ENCODE data around the gene NDEL1.

NDEL1 gene

DNA sequence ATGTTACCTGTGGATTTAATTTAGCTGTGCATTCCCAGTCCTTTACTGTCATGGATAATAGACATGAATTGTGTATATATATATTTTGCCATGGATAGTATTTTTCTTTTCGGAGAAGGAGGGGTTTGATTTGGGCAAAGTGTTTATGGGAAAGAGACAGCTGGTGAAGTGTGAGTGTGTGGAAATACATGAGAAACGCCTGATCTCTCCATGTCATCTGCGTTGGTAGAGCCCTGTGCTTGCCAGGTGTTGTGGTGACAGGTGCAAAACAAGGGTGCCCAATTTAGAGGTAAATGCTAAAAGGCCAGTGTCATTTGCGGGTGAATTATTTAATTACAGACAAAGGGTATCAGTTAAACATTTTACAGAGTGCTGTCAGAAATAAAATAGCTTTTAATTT, 23.4 kb downstream of the NDEL1 start:
- DNase-seq (ENCODE audit: low read depth), result no peak

DNA sequence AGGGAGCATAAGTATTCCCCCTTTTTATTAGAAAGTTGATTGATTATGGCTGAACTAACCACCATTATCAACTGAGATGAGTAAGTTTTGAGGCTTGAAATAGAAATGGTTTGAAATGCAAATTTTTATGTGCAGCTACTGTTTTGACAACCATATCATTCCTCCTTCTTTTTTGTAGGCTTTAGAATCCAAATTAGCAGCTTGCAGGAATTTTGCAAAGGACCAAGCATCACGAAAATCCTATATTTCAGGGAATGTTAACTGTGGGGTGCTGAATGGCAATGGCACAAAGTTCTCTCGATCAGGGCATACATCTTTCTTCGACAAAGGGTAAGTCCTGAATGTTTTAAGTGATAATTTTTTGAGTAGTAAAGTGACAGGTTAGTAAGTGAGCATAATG, 24.1 kb downstream of the NDEL1 start:
- DNase-seq (ENCODE audit: low read depth), result no peak

DNA sequence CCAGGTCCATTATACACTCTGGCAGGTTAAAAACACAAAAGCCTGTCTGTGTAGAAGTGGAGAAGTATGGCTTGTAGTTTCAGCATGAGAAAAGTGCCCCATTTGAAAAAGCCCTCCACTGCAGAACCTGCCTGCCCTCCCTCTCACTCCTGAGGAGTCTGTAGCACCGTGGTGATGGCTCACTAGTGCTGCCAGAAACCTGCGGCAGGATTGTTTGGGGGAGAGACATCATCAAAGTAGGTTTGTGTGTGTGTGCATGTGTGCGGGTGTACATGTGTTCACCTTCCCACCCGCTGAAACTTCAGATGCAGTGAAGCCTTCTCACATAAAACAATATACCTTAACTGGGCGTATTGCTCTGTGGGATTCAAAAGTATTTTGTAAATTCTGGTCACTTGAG, 26.9 kb downstream of the NDEL1 start:
- no peak for DNase-seq (ENCODE audit: low read depth)

DNA sequence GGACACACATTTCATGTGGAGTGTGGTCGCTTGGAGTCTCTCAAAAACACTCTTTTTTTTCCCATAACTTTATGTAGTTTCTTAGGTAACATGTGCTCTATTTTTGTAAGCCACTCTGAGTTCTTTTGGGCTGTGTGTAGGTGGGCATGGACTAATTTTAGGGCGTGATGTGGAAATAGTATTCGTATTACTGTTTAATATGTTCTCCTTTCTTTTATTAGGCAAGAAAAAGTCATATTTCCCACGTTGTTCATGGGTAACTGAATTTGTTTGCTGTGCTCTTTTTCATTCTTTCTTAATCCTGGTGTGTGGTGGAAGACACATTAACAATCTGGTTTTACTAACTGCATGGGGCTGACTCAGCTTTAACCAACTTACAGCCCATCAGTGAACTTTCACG, 27.4 kb downstream of the NDEL1 start:
- DNase-seq (ENCODE audit: low read depth), result no peak

DNA sequence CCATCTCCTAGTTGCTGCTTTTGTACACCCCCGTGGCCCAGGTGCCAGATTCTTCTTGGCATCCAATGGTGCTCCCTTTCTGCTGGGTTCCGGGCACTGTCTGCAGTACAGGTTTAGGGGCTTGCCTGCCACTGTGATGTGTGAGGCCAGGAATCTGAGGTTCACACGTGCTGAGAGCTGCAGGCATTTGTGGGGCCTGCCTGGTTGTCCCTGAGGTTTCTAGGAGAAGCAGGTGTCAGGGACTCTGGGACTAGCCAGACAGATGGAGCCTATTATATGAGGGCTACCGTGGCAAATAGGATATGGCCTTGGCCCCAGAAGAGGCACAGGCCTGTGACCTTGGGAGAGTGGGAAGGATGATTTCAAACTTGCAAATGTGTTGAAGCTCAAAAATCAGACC, 29.3 kb downstream of the NDEL1 start:
- DNase-seq (ENCODE audit: low read depth), result no peak

DNA sequence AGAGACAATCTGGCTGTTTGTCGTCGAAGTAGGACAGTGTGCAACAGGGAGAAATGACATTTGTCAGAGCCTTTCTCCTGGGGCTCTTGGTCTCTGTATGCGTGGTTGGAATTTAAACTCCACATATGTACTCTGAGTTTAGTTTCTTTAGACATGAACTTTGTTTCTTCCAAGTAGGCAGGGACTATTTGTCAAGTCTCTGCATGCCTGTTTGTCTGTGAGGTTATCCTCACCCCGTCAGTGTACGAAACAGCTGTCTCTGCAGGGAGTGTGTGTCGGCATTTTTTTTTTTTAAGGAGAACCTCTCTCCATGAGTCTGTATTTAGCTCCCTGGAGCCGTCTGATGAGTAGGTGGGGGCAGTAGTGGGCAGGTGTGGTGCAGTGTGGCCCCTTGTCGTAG, 29.7 kb downstream of the NDEL1 start:
- DNase-seq (ENCODE audit: low read depth), result no peak

DNA sequence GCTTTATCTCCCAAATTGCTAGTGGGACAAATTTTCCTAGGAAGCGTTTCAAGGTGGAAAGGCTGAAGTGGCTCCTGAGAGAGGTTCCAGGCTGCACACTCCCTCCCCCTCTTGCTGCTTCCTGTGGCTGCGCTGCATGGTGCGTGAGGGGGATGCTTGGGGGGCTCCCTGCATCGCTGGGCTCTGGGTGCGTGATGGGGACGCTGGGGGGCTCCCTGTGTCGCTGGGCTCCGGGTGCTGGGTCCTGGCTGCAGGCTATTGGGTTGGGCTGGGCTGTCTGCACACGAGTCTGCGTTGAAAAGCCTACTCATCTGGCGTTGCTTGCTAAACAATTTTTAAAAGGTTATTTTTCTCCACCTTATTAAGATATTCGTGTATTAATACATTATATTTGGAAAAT, 30.1 kb downstream of the NDEL1 start:
- DNase-seq (ENCODE audit: low read depth), result no peak

DNA sequence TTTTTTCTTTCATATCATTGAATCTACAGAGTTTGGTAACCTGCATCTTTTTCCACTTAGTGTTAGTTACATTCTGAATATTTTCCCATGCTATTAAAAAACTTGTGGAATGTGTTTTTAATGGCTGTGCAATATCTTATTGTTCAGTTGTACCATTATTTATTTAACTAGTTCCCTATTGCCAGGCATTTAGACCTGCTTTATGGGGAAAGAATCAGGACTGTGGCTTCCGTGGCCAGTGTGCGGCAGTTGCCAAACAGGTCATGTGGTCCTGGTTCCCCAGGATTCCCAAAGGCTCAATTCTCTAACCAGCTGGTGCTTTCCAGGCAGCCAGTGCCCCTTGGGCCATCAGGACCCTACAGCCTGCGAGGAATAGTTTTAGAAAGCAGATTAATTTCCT, 30.8 kb downstream of the NDEL1 start:
- no peak for DNase-seq (ENCODE audit: low read depth)

DNA sequence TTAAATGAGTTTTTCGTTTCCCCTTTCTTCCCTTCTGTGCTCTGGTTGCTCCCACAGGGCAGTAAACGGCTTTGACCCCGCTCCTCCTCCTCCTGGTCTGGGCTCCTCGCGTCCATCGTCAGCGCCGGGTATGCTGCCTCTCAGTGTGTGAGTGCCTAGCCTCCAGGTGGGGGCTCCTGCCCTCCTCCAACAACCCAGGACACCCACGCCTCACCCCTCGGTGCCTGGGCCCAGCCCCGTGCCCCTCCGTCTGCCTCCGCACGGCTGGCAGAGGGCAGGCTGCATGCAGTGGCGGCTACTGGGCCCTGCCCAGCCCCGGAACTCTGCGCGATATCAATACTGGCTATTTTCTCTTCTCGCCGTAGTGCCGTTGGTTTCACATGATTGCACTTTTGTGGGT, 31.2 kb downstream of the NDEL1 start:
- DNase-seq (ENCODE audit: low read depth), result no peak

DNA sequence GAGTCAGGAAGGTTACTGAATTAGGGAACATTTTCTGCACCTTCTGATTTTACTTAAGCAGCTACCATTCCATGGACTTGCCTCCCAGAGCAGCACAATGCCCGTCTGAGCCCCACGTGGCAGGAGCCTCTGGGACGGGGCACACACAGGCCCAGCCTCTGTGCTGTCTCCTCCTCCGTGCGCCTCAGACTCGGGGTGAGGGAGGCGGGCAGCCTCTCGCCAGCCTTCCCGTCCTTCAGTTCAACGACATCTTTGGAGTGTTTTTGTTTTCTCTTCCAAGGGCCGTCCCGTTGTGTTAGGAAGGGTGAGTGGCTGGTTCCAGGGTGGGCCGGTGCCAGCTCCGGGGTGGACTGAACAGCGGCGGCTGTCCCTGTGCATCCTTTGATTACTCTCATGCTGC, 31.8 kb downstream of the NDEL1 start:
- no peak for DNase-seq (ENCODE audit: low read depth)

DNA sequence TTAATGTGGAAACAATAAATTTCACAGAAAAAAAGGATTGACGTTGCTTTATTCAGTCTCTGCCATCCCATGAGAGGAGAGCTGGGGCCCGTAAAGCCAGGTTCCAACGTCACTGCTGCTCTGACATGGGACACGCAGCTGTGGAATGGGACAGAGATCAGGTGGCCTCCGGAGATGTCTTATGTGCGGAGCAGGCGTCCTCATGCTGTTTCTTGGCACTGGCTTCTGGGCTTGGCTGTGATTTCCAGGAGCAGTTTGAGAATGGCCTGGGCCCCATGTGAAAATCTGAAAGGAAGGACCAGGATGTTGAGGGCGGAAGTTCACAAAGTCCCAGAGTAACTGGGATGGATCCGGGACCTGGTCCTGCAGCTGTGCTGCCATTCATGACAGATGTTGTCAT, 32.4 kb downstream of the NDEL1 start:
- no peak for DNase-seq (ENCODE audit: low read depth)

DNA sequence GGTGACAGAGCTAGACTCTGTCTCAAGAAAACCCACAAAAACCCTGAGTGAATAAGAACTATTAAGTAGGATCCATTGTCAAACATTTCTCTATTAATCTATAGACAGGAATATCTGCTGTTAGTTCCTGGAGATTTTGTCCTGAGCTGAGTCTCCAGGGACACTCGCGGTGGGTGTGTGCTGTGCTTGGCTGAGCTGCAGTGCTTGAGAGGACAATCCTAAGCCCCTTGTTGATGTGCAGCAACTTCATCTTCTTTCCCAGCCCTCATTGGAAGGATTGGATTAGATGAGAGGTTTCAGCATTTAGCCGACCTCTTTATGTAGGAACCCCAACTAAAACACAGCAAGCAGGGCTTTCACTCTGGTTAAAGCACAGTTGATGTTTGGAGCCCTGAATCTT, 33.3 kb downstream of the NDEL1 start:
- no peak for DNase-seq (ENCODE audit: low read depth)

DNA sequence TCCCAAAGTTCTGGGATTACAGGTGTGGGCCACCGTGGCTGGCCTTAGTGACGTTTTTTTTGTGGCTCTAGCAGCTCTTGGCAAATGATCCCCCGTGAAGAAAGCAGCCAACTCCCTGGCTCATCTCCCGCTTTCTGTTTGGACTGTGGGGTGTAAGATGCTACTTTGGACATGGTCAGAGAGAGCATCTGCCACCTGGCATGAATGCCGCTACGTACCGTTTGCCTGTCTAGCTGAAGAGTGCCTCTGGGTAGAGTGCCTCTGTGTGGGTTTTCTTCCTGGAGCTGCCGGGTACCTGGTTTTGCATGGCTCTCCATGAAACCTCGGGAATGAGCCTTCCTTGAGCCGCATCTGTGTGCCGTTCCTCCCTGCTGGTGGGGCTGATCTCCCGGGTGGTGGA, 34.3 kb downstream of the NDEL1 start:
- no peak for DNase-seq (ENCODE audit: low read depth)

DNA sequence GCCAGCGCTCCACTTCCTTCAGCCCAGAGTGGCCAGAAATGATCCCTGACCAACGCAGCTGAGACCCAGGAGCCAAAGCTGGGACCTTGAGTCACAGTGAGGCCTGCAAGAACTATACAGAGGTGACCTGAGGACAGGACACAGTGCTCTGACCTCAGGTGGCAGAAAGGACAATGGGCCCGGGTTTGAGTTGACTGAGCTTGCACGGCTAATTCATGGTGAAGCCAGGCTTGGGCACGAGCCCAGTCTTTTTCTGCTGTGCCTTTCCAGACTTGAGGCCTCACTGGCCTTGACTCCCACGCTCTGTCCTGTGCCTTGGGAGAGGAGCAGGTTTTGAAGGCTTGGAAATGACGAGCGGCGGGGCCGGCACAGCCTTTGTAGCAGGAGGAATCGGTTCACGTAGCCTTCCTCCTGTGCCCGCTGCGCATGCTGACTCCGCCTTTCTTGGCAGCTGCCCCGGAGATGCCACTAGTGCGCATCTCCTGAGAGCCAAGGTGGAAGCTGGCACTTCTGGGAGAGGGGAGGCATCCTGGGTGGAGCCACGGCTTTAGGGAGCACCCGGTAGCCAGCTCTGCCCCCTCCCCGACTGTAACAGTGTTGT, 34.9 kb downstream of the NDEL1 start:
- no peak for DNase-seq (ENCODE audit: low read depth)

DNA sequence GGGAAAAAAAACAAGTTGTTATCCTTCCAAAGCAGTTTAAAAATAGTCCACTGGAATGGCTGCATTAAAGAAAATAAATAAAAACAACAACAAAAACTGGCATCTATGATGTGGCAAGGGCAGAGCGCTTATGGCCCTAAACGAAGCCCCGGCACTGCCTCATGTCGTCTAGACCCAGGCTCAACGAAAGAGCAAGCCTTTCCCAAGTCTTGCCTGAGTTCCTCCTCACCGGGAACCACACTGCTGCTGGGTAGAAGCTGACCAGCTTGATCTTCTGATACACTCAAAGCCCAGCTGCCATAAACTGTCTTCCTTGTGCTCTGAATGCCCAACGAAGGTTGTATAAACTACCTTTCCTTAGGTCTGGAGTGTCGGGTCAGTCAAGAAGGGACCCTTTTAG, 37.0 kb downstream of the NDEL1 start:
- DNase-seq (ENCODE audit: low read depth), result no peak

DNA sequence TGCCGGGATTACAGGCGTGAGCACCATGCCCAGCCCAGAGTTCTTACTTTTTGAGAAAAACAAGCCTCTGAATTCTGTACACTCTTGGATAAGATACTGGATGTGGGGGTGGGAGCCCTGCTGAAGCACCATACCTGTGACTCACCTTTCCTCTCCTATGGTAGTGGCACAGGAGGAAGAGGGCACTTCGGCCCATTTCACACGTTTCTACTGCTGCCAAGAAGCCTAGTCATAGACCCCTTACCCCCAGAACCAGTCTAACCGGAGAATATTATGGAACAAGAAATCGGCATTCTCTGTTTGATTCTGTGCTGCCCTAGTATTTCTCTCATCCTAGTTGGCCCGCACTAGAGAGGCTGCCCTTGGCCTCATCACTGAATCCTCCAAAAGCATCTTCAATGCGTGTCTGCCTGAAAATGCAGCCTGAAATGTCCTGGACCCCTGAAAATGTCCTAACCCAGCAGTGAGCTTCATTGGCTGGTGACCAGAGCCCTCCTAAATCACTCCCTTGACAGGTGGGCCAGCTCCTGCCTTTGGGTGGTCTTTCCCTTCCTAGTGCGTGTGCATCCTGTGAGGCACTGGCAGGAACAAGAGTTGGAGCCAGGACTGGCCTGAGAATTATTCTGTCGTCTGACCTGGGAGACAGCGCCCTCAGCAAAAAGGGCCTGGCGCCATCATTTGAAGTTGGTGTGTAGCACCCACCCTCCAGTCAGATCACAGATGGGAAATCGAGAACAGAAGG, 37.9 kb downstream of the NDEL1 start:
- no peak for DNase-seq (ENCODE audit: low read depth)

DNA sequence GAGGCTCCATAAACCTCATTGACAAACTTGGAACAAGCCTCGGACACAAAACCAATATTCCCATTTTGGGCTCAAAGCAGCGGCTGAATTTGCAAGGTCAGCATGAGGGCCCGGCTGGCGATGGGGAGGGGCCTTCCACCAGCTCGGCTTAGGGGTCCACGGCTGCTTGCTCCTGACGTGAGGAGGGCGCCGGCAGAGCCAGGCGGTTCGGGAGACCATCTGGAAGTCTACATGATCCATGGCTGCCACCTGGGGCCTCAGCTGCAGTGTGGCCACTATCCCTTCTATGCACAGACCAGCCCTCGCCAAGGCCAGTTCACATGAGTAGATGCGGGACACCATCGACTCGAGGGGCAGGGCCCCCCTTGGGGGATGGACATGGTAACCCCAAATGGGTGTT, 39.1 kb downstream of the NDEL1 start:
- DNase-seq (ENCODE audit: low read depth), result no peak

DNA sequence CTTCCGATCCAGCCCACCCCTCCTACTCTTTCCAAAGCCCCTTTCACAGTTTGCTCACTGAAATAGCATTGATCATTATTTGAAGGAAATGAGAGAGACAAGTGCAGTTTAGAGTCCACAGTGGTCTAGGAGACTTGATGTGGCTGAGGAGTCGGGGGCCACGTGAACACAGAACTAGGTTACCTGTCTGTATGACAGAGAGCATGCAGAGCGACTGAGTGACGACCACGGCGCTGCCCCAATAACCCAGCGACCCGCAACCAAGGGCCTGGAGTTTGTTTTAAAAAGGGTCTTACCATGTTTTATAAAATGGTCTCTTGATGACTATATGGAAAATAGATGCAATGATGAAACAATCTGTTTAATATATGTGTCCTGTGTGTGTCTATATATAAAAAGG, 39.5 kb downstream of the NDEL1 start:
- DNase-seq (ENCODE audit: low read depth), result no peak

DNA sequence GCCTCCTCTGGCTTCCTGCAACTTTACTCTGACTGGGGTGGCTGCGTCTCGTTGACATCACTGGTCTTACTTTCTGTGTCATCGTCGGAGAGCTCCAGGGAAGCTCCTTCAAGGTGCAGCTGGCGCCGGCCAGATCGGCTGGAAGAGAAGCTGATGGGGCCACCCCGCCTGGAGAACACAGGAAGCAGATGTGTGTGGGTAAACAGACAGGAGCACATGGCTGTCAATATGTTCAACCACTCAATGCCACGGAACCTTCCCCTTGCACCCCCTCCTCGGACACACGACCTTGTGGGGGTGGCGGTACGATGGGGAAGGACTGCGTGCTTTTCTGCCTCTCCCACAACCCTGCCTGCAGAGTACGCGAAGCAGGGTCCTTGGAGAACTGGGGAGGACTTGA, 40.1 kb downstream of the NDEL1 start:
- DNase-seq (ENCODE audit: low read depth), result no peak

DNA sequence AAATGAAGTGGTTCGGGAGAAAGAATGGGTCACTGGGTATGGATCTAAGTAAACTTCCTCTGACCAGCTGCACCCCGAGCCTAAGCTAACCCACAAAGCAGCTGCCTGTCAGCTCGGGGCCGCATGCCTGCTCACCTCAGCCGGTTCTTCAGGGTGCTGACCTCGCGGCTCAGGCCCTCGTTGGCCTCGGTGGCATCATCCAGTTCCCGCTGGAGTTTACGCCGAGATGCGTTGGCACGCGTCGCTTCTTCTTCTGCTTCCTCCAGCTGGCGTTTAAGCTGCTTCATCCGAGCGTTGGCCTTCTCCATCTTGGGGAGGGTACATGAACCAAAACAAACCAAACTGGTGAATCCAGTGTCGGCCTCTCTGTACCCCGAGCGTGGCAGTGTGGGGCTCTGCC, 41.1 kb downstream of the NDEL1 start:
- no peak for DNase-seq (ENCODE audit: low read depth)

DNA sequence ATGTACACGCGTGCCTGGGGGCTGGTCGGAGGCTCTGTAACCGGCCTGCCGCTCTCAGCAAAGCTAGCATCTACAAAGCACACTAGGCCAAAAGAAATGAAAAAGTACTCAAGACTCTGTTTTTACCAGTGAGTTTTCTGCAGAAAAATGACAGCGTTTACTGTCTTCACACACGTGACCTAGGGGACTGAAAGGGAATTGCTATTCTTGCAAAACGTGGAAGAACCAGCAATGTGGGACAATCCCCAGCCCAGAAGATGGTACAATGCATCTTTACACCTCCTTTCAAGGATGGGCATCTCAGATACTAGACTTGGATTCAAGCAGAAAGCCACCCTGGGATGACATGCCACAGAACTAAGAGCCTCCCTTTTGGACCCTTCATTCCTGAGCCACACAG, 41.5 kb downstream of the NDEL1 start:
- no peak for DNase-seq (ENCODE audit: low read depth)

DNA sequence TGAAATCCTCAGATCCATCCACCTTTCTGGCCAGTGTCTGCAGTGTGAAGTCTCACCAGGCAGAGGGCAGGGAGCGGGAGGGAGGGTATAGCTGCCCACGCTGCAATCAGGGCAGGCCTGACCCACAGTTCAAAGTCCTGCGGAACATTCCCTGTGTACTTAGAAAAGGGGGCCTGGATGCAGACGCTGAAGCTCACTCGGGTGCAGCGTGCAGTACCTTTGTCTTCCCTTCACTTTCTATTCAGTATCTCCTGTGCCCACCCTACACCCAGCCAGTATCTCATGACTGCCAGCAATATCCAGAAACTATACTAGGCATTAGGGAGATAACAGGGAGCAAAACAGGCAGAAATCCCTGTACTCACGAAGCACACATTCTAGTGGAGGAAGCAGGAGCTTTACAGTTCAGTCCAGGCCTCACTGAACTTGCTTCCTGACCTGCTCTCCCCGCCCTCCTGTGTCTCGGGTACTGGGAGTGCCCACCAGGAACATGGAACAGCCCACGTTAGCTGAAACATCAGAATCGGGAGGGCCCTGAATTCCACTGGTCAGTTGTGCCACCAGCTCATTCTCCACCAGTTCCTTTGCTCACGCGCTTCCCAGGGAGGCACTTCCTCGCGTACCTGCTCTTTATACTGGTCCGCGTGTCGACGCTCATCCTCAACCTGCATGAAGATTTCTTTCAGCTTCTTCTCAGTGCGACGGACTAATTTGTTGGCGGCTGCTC, 42.2 kb downstream of the NDEL1 start:
- DNase-seq (ENCODE audit: low read depth), result no peak

DNA sequence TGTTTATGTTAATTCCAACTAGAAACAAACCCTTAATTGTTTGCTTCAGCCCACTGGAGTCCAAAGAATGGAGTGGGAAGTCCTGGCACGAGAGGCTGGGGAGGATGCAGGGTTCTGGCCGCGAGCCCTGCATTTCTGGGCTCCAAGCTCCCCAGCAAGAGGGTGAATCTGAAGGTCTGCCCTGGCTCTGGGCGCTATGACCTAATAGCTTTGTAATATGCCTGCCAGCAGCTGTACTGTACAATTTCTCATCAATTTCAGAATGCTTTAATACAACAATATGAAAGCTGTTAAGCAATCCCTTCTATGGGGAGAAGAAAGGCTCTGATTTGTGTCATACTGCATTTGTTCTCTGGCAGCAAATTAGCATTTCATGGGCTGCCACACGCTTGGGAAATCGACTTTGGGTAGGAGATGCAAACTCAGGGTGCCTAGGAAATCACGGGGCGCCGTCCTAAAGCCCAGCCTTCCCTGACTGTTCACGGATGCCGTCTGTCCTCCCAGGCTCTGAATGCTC, 43.8 kb downstream of the NDEL1 start:
- DNase-seq (ENCODE audit: low read depth), result no peak
